Sigmoid colon (tissue), 3 donors: ENCODE data around the gene PLXNA4.

Experiments used
- POLR2A ChIP-seq, 2 donors: fragments of 450-650 bp; IDR thresholded peaks; one replicate each; pipeline ENCODE4 v1.6.1; 2016; ENCODE audit warnings: antibody characterized with exemption in 2 of 2, mild to moderate bottlenecking in 2 of 2, moderate library complexity in 2 of 2
- TF ChIP-seq, protein P1 (sequence below), 4 experiments: fragments of 450-650 bp in 3 of 4; fragments of 200-600 bp in 1 of 4; IDR thresholded peaks; one replicate each; pipeline ENCODE4 v1.5.1; 2016 to 2019; ENCODE audit warnings: antibody characterized with exemption in 4 of 4, mild to moderate bottlenecking in 3 of 4, moderate library complexity in 2 of 4

DNA sequence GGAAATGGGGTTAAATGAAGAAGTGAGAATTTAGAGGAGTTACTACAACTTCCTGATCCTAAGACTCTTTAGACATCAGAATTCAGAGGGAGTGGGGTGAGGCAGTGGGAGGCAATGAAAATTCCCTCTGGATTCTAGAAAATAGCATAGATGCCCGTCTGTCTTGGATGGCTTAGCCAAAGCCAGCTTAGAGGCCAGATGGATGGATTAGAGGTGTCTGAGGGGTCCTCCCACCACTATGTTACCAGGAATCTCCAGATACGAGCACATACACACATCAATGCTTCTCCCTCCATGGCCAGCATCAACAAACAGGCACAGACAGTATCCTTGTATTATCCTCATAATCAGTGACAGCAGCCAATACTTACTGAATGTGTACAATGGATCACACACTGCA is 418.1 kb downstream of the PLXNA4 start:
- TF ChIP-seq, protein P1, sequence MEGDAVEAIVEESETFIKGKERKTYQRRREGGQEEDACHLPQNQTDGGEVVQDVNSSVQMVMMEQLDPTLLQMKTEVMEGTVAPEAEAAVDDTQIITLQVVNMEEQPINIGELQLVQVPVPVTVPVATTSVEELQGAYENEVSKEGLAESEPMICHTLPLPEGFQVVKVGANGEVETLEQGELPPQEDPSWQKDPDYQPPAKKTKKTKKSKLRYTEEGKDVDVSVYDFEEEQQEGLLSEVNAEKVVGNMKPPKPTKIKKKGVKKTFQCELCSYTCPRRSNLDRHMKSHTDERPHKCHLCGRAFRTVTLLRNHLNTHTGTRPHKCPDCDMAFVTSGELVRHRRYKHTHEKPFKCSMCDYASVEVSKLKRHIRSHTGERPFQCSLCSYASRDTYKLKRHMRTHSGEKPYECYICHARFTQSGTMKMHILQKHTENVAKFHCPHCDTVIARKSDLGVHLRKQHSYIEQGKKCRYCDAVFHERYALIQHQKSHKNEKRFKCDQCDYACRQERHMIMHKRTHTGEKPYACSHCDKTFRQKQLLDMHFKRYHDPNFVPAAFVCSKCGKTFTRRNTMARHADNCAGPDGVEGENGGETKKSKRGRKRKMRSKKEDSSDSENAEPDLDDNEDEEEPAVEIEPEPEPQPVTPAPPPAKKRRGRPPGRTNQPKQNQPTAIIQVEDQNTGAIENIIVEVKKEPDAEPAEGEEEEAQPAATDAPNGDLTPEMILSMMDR (IDR thresholded peaks at IDR 0.05): no peak
- TF ChIP-seq POLR2A (IDR thresholded peaks at IDR 0.05): no peak
